ENCODE data around the gene PRSS22.

DNA sequence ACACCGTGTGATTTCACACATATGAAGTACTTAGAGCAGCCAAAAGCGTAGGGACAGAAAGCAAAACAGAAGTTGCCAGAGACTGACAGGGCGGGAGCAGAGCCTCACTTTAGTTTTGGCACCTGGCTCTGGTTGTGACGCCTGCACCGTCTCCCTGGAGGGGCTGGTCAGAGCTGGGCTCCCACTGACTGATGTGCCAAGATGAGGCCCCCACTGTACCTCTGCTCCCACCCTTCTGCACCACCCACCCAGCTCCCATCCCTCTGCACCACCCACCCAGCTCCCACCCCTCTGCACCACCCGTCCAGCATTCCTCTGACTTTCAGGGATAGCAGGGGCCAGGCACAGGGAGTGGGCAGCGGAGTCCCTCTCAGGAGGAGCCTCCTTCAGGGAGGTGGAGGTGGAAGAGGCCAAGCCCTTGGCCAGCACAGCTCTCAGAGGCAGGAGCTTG lies 44.2 kb downstream of the PRSS22 start:
- TF ChIP-seq EZH2phosphoT487 (IDR thresholded peaks at IDR 0.05; ENCODE audit: borderline replicate concordance, low read length): no peak
- TF ChIP-seq, protein P1, sequence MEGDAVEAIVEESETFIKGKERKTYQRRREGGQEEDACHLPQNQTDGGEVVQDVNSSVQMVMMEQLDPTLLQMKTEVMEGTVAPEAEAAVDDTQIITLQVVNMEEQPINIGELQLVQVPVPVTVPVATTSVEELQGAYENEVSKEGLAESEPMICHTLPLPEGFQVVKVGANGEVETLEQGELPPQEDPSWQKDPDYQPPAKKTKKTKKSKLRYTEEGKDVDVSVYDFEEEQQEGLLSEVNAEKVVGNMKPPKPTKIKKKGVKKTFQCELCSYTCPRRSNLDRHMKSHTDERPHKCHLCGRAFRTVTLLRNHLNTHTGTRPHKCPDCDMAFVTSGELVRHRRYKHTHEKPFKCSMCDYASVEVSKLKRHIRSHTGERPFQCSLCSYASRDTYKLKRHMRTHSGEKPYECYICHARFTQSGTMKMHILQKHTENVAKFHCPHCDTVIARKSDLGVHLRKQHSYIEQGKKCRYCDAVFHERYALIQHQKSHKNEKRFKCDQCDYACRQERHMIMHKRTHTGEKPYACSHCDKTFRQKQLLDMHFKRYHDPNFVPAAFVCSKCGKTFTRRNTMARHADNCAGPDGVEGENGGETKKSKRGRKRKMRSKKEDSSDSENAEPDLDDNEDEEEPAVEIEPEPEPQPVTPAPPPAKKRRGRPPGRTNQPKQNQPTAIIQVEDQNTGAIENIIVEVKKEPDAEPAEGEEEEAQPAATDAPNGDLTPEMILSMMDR (conservative IDR thresholded peaks at IDR 0.05; ENCODE audit: low read depth, low read length): no peak
